ENCODE data around the gene PCSK7. TPM values are rescaled to one million over a fixed set of nuclear protein-coding genes. Genes with fewer than 3 reads are reported as not detected.

Gene PCSK7
- total RNA-seq, 6 donors from 2014 or later = 45.0 to 138 (median 63.8) TPM

GRCh38 chr11:117200813-117201657 lies 30.8 kb downstream of the PCSK7 start:
- DNase-seq (no peak), ATAC-seq (ENCODE audit: low FRiP score in 2 of 2) (no peak)
- TF ChIP-seq CTCF (IDR thresholded peaks at IDR 0.05) (no peak), POLR2AphosphoS5 (IDR thresholded peaks at IDR 0.05) (no peak), EP300 (IDR thresholded peaks at IDR 0.05) (no peak), POLR2A (IDR thresholded peaks at IDR 0.05) (no peak)
- H3K27me3 ChIP-seq = no peaks in the 10 kb centered on the region
- peak overlapping the region in 3 of 4 donors; percentile 39 to 44 (median 40) for H3K4me3 ChIP-seq
- peak overlapping the region; percentile 60 to 81 (median 74) for H3K27ac ChIP-seq
- no peaks in the 10 kb centered on the region for H3K9me3 ChIP-seq
- 80 to 90% methylated on average over 12 of the region's 12 CpGs for WGBS, 2 donors
- peaks cover 7 to 30% (median 19%) of the 10 kb centered on the region in 4 donors for H3K4me1 ChIP-seq
- peaks cover 0 to 42% (median 26%) of the 10 kb centered on the region in 4 donors for H3K36me3 ChIP-seq

- Histone ChIP-seq H3K4me3 (peak overlapping the region; percentile 29 to 44 (median 40)), H3K36me3 (peaks cover 0 to 42% (median 25%) of the 10 kb centered on the region in 4 donors), H3K27ac (peak overlapping the region; percentile 60 to 81 (median 74)), H3K4me1 (peaks cover 7 to 30% (median 19%) of the 10 kb centered on the region in 4 donors), H3K9me3 (no peaks in the 10 kb centered on the region), H3K27me3 (no peaks in the 10 kb centered on the region)
- TF ChIP-seq POLR2AphosphoS5 (IDR thresholded peaks at IDR 0.05) (no peak), POLR2A (IDR thresholded peaks at IDR 0.05) (no peak), EP300 (IDR thresholded peaks at IDR 0.05) (no peak), CTCF (IDR thresholded peaks at IDR 0.05) (no peak)
- 58 to 67% methylated on average over 8 to 13 of the region's 13 CpGs for WGBS, 2 donors
- DNase-seq = peak in 1 of 2 donors; percentile 45
- ATAC-seq (ENCODE audit: low FRiP score in 2 of 2) = no peak
These were observed 31.7 kb downstream of the PCSK7 start for GRCh38 chr11:117199916-117200812.

- Histone ChIP-seq H3K27me3 (no peaks in the 10 kb centered on the region), H3K9me3 (no peaks in the 10 kb centered on the region), H3K4me3 (peak within 1 kb of the TSS; percentile 29 to 44 (median 40)), H3K4me1 (peaks cover 7 to 30% (median 18%) of the 10 kb centered on the region in 4 donors), H3K36me3 (peaks cover 0 to 35% (median 19%) of the 10 kb centered on the region in 4 donors), H3K27ac (peak within 1 kb of the TSS; percentile 60 to 81 (median 74))
- TF ChIP-seq CTCF (IDR thresholded peaks at IDR 0.05) (no peak), POLR2AphosphoS5 (IDR thresholded peaks at IDR 0.05) (peak; percentile 50 to 61), POLR2A (IDR thresholded peaks at IDR 0.05) (peak in 2 of 4 donors; percentile 38 to 43), EP300 (IDR thresholded peaks at IDR 0.05) (no peak)
- ATAC-seq (ENCODE audit: low FRiP score in 2 of 2) (peak; percentile 76 to 88), DNase-seq (peak; percentile 57 to 92)
- 36 to 49% methylated on average over 7 to 30 of the region's 34 CpGs for WGBS, 2 donors
These were observed 32.6 kb downstream of the PCSK7 start, which contains the start of gene TAGLN for GRCh38 chr11:117199053-117199915. TSS of gene TAGLN (plus strand) at chr11:117199370. CDS start at chr11:117203014, 3,644 bp downstream.

DNA sequence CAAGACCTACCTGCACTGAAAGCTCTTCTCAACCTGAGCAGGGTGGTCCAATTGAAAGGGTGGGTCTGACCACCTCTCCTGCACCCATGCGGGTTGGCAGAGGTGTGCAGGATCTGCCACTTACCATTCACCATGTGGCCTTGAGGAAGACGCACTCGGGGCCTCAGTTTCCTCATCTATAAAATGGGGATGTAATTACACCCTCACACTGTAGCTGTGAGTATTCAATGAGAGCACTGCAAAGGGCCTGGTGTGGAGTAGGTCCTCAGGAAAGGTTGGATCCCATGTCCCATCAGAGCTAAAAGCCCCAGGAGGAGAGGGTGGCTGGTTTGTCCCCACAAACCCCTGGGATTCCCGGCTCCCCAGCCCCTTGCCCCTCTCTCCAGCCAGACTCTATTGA lies 33.3 kb downstream of the PCSK7 start:
- ATAC-seq (ENCODE audit: low FRiP score in 2 of 2) (no peak), DNase-seq (no peak)
- no peaks in the 10 kb centered on the region for H3K9me3 ChIP-seq
- WGBS, 2 donors = 63% methylated on average over 4 of the region's 4 CpGs; no CpG with 5 or more reads in 1 of the 2 donors
- H3K27ac ChIP-seq = peak overlapping the region; percentile 27 to 81 (median 74)
- no peaks in the 10 kb centered on the region for H3K27me3 ChIP-seq
- H3K4me3 ChIP-seq = peak overlapping the region in 3 of 4 donors; percentile 39 to 44 (median 40)
- peaks cover 0 to 35% (median 18%) of the 10 kb centered on the region in 4 donors for H3K36me3 ChIP-seq
- H3K4me1 ChIP-seq = peaks cover 7 to 30% (median 17%) of the 10 kb centered on the region in 4 donors
- TF ChIP-seq EP300 (IDR thresholded peaks at IDR 0.05) = no peak
- no peak for TF ChIP-seq POLR2A (IDR thresholded peaks at IDR 0.05)
- TF ChIP-seq POLR2AphosphoS5 (IDR thresholded peaks at IDR 0.05) = no peak
- no peak for TF ChIP-seq CTCF (IDR thresholded peaks at IDR 0.05)
